ENCODE results near the gene SMOC1.

The SMOC1 gene

GRCh38 chr14:69983317-69983716, 104.1 kb downstream of the SMOC1 start:
- no peak for DNase-seq

GRCh38 chr14:69985463-69985862, 106.2 kb downstream of the SMOC1 start:
- no peak for DNase-seq

- DNase-seq: no peak
Measured at GRCh38 chr14:69986336-69986735, 107.1 kb downstream of the SMOC1 start.

- no peak for DNase-seq
Measured at GRCh38 chr14:69987406-69988121, 108.3 kb downstream of the SMOC1 start.

- no peak for DNase-seq
Measured at GRCh38 chr14:69988979-69989378, 109.8 kb downstream of the SMOC1 start.

- DNase-seq: no peak
Measured at GRCh38 chr14:69989622-69990021, 110.4 kb downstream of the SMOC1 start.

GRCh38 chr14:69990323-69990722, 111.1 kb downstream of the SMOC1 start:
- no peak for DNase-seq

- no peak for DNase-seq
Measured at GRCh38 chr14:69991422-69991821, 112.2 kb downstream of the SMOC1 start.

GRCh38 chr14:69992564-69992963, 113.3 kb downstream of the SMOC1 start:
- DNase-seq: no peak

GRCh38 chr14:69993326-69993725, 114.1 kb downstream of the SMOC1 start:
- no peak for DNase-seq

- DNase-seq: no peak
Measured at GRCh38 chr14:69994002-69994401, 114.8 kb downstream of the SMOC1 start.

- no peak for DNase-seq
Measured at GRCh38 chr14:69996216-69996615, 117.0 kb downstream of the SMOC1 start.

- no peak for DNase-seq
Measured at GRCh38 chr14:69997849-69998248, 118.6 kb downstream of the SMOC1 start.

- DNase-seq: no peak
Measured at GRCh38 chr14:69999261-69999674, 120.1 kb downstream of the SMOC1 start.

- DNase-seq: no peak
Measured at GRCh38 chr14:70000601-70001000, 121.4 kb downstream of the SMOC1 start.

- no peak for DNase-seq
Measured at GRCh38 chr14:70002589-70003346, 123.6 kb downstream of the SMOC1 start.

GRCh38 chr14:70004791-70005190, 125.6 kb downstream of the SMOC1 start:
- no peak for DNase-seq

GRCh38 chr14:70005281-70005805, 126.1 kb downstream of the SMOC1 start:
- no peak for DNase-seq

GRCh38 chr14:70006699-70007098, 127.5 kb downstream of the SMOC1 start:
- no peak for DNase-seq

- DNase-seq: no peak
Measured at GRCh38 chr14:70008284-70009262, 129.4 kb downstream of the SMOC1 start.

GRCh38 chr14:70009961-70010360, 130.7 kb downstream of the SMOC1 start:
- DNase-seq: no peak

GRCh38 chr14:70011098-70011497, 131.9 kb downstream of the SMOC1 start:
- DNase-seq: no peak

GRCh38 chr14:70011708-70012107, 132.5 kb downstream of the SMOC1 start:
- no peak for DNase-seq

Data from activated effector memory CD4-positive, alpha-beta T cell treated with Interleukin-2 at 50 U/mL for 16 hours (primary cell).